Measurements from ENCODE around the gene GNG13.

- TF ChIP-seq CTCF (conservative IDR thresholded peaks at IDR 0.05; ENCODE audit: low read depth, low read length) = no peak
- no peak for TF ChIP-seq EZH2 (IDR thresholded peaks at IDR 0.05; ENCODE audit: borderline replicate concordance, low read depth, low read length, poor library complexity, severe bottlenecking)
These were observed 35.7 kb upstream of the GNG13 start for GRCh38 chr16:836221-836620.
